GM18507 (cell line): ENCODE results near the gene TMCC1.

Experiments
- DNase-seq: peaks from one replicate; pipeline ENCODE4 v3.0.0; 2011; ENCODE audit warnings: low read depth; ENCODE audit not compliant: insufficient read length; ENCODE audit errors: extremely low spot score
- FAIRE-seq: peaks from 2 replicates; lab custom pipeline; 2011; peaks lifted over from hg19 to GRCh38; lab: Jason Lieb, UNC

Gene TMCC1

GRCh38 chr3:129636082-129636481, 257.4 kb downstream of the TMCC1 start:
- FAIRE-seq (no peak), DNase-seq (no peak)

- FAIRE-seq: no peak
- DNase-seq: no peak
Observed at GRCh38 chr3:129635656-129636055, 257.9 kb downstream of the TMCC1 start.

GRCh38 chr3:129633751-129634481, 259.6 kb downstream of the TMCC1 start:
- FAIRE-seq: no peak
- DNase-seq: no peak

- FAIRE-seq: no peak
- DNase-seq: no peak
Observed at GRCh38 chr3:129632977-129633376, 260.5 kb downstream of the TMCC1 start.

GRCh38 chr3:129632556-129632955, 261.0 kb downstream of the TMCC1 start:
- DNase-seq (no peak), FAIRE-seq (no peak)

GRCh38 chr3:129632056-129632455, 261.5 kb downstream of the TMCC1 start:
- no peak for FAIRE-seq

GRCh38 chr3:129629011-129629410, 264.5 kb downstream of the TMCC1 start:
- FAIRE-seq (no peak), DNase-seq (no peak)

More at GRCh38 chr3:129632056-129632455, 261.5 kb downstream of the TMCC1 start:
- DNase-seq: no peak

GRCh38 chr3:129628169-129628522, 265.4 kb downstream of the TMCC1 start:
- FAIRE-seq: no peak
- DNase-seq: no peak

- peak; percentile 78 for FAIRE-seq
- DNase-seq: peak; percentile 64
Observed at GRCh38 chr3:129627350-129628168, 266.0 kb downstream of the TMCC1 start.

GRCh38 chr3:129626744-129627349, 266.7 kb downstream of the TMCC1 start:
- FAIRE-seq: peak; percentile 65
- peak; percentile 89 for DNase-seq

- no peak for DNase-seq
Observed at GRCh38 chr3:129625072-129625874, 268.2 kb downstream of the TMCC1 start.

GRCh38 chr3:129624347-129625071, 269.0 kb downstream of the TMCC1 start:
- DNase-seq (no peak), FAIRE-seq (no peak)

More at GRCh38 chr3:129625072-129625874, 268.2 kb downstream of the TMCC1 start:
- FAIRE-seq: no peak

GRCh38 chr3:129623447-129624118, 269.9 kb downstream of the TMCC1 start:
- FAIRE-seq: no peak
- no peak for DNase-seq

- FAIRE-seq (no peak), DNase-seq (no peak)
Observed at GRCh38 chr3:129622933-129623332, 270.6 kb downstream of the TMCC1 start.

- no peak for FAIRE-seq
- DNase-seq: no peak
Observed at GRCh38 chr3:129622226-129622874, 271.2 kb downstream of the TMCC1 start.

GRCh38 chr3:129621626-129622225, 271.8 kb downstream of the TMCC1 start:
- DNase-seq (no peak), FAIRE-seq (no peak)

GRCh38 chr3:129620828-129621559, 272.5 kb downstream of the TMCC1 start:
- FAIRE-seq: no peak
- DNase-seq: no peak
